Measurements from ENCODE around the gene DENND1A.

The DENND1A gene

DNA sequence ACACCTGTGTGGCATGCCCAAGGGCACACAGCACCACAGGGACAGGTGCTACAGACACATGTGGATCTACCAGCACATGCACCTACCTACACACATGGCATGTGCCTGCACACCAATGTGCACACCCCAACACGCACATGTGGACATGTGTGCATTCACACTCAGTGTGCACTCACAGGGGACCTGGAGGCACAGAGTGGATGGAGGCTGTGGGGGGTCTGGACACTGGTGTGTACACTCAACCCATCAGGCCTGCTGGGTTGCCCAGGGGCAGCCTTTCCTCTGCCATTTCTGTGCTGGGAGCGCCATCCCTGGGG lies 572.2 kb downstream of the DENND1A start:
- TF ChIP-seq, protein P1, sequence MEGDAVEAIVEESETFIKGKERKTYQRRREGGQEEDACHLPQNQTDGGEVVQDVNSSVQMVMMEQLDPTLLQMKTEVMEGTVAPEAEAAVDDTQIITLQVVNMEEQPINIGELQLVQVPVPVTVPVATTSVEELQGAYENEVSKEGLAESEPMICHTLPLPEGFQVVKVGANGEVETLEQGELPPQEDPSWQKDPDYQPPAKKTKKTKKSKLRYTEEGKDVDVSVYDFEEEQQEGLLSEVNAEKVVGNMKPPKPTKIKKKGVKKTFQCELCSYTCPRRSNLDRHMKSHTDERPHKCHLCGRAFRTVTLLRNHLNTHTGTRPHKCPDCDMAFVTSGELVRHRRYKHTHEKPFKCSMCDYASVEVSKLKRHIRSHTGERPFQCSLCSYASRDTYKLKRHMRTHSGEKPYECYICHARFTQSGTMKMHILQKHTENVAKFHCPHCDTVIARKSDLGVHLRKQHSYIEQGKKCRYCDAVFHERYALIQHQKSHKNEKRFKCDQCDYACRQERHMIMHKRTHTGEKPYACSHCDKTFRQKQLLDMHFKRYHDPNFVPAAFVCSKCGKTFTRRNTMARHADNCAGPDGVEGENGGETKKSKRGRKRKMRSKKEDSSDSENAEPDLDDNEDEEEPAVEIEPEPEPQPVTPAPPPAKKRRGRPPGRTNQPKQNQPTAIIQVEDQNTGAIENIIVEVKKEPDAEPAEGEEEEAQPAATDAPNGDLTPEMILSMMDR (IDR thresholded peaks at IDR 0.05; ENCODE audit: low read depth, low read length), result no peak
- DNase-seq (ENCODE audit: extremely low read depth, low read depth), result no peak

DNA sequence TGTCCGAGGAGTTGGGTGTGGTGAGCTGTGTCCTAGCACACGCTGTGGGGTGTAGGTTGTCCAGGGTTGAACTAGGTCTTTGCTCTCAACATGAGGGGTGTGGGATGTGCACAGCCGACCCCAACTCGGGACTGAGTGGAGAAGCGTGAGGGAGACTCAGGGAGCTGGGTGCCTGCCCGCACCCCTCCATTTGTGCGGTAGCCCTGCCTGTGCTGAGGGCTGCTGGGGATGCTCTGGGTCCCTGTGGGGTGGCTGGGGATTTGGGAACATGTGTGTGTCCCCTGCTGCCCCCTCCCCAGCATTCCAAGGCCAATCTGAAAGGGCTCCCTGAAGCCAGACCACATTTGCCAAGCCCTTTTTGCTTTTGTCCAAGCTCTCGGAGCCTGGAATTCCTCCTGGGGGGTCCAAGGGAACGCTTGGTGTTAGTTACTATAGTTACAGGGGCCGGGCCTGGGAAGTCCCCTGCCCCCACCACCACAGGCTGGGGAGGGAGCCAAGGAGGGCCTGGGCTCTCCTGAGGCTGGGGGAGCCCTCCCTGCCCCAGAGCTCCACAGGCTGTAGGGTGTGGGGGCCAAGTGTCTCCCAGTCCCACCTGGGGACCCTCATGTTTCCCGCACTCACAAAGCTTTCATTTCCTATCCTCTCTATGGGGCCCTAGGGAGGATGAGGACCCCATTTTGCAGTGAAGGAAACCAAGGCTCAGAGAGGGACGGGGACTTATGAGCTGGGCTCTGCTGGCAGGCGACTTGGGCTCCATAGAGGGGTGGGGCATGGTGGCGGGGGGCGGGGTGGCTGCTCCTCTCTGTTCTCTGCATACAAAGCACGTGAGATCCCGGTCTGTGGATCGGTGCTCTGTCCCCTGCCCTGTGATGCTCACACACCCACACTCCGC lies 572.8 kb downstream of the DENND1A start:
- TF ChIP-seq, protein P1 (IDR thresholded peaks at IDR 0.05; ENCODE audit: low read depth, low read length), result no peak

DNA sequence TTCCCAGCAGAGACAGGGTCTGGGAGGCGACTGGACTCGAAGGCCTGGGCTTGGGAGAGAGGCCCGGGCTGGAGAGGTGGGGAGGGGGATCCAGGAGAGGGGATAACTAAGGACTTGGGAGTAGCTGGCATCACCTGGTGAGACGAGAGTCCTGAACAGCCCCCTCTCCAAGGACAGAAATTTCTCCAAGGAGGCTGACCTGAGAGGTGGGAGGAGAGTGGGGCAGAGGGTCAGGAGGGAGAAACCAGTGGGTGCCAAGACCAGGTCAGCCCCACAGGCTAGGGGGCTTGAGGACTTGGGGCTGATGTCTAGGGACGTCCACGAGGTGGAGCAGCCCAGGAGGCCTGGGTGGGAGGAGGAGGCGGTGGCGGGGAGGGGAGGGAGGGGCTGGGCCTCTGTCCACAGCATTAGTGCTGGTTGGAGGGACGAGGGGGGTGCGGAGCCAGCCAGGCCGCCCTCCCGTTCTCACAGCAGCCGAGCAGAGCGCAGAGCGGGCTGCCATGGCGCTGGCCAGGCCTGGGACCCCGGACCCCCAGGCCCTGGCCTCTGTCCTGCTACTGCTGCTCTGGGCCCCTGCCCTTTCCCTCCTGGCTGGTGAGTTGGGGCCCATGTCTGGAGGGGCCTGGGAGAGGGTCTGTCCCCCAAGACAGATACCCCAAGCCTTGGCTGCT lies 574.0 kb downstream of the DENND1A start, which contains the start of gene CRB2:
Gene CRB2, plus strand, starts transcription at position 437 of the 671 bp plus-strand sequence. Its CDS starts 64 bp downstream, at position 501.
- DNase-seq (ENCODE audit: extremely low read depth, low read depth), result no peak
- TF ChIP-seq, protein P1 (IDR thresholded peaks at IDR 0.05; ENCODE audit: low read depth, low read length), result no peak

More for the DNA sequence above, 572.8 kb downstream of the DENND1A start:
- no peak for DNase-seq (ENCODE audit: extremely low read depth, low read depth)

DNA sequence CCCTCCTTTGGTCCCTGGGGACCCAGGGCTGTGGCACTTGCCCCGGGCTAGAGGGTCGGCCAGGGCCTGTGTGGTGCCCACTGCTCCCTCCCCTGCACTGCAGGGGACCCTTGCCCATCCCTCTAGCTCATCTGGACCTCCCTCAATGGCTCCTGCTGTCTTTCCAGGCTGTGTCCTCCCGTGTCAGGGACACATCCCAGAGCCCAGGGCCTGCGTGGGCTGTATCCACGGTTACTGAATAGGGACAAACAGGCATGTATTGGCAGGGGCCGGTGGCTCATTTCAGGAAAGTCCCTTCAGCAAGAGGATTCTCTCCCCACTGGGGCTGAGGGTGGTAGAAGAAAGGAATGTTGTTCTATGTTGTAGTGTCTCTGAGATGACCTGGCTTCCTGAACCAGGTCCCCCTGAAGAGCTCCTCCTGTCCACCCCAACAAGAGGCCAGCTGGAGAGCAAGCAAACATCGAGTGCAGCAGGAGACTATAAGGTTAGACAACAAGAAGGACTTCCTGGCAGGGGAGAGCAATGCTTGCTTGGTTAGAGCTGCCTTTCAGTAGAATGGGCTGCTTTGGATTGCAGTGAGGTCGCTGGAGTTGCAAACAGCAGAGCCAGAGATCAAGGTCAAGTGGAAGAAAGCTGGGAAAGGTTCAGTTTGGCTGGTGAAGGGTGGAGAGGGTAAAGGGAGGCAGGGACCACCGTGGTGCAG lies 575.0 kb downstream of the DENND1A start:
- DNase-seq (ENCODE audit: extremely low read depth, low read depth), result no peak
- TF ChIP-seq, protein P1 (IDR thresholded peaks at IDR 0.05; ENCODE audit: low read depth, low read length), result no peak

DNA sequence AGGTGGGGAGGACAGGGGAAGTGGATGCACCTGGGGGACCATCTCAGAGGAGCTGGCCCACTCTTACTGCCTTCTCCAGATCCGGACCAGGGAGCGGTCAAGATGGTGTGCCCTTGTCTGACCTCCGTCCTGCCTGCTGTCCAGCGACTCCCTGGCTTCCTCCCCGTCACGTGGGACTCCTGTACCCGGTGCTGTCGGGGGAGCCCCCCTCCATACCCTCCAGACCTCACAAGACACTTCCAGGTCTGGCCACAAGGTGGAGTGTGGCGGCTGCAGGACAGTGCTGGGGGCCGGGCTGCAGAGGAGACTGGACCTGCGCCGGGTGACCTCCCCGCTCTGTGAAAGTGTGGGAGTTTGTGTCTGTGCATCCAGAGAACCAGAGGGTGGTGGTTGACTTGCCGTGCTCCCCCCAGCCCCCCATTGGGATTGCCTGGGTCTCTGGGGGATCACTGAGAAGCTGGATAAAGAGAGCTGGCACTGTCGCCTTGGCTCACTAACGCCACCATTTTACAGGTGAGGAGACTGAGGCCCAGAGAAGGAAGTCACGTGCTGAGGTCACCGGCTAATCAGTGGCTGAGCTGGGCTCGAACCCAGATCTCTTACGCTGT lies 575.8 kb downstream of the DENND1A start:
- DNase-seq (ENCODE audit: extremely low read depth, low read depth), result no peak
- TF ChIP-seq, protein P1 (IDR thresholded peaks at IDR 0.05; ENCODE audit: low read depth, low read length), result peak; percentile 83

DNA sequence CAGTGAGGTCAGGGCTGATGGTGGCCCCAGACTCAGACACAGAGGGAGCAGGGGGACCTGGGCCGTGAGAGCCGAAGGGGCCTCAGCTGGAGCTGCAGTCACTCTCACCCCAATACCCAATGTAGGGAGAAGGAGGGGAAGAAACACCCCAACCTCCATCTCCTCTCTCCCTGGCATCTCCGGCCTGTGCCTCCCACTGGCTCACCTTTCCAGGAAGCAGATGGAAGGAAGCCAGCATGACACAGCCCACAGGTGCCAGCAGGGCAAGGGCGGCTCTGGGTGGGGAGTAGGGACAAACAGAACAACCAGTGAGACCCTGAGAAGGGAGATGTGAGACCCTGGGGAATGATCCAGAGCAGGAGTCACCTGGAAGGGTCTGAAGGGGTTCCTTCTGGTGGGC lies 576.9 kb downstream of the DENND1A start:
- DNase-seq (ENCODE audit: extremely low read depth, low read depth), result no peak

More for the DNA sequence above, 576.9 kb downstream of the DENND1A start:
- TF ChIP-seq, protein P1 (IDR thresholded peaks at IDR 0.05; ENCODE audit: low read depth, low read length), result no peak
